ENCODE results near the gene PNLIPRP3.

- TF ChIP-seq CTCF (conservative IDR thresholded peaks at IDR 0.05 in 1 of 2, IDR thresholded peaks at IDR 0.05 in 1 of 2; ENCODE audit: low read depth in 1 of 2, low read length in 2 of 2) (no peak), EZH2 (IDR thresholded peaks at IDR 0.05; ENCODE audit: low read length, missing control alignments) (no peak)
These were observed 34.0 kb downstream of the PNLIPRP3 start for GRCh38 chr10:116461680-116462079.

All from fibroblast of lung (primary cell).